ENCODE results near the gene KLHL36.

GRCh38 chr16:84673203-84673535 lies 24.9 kb downstream of the KLHL36 start:
- TF ChIP-seq, protein P1, sequence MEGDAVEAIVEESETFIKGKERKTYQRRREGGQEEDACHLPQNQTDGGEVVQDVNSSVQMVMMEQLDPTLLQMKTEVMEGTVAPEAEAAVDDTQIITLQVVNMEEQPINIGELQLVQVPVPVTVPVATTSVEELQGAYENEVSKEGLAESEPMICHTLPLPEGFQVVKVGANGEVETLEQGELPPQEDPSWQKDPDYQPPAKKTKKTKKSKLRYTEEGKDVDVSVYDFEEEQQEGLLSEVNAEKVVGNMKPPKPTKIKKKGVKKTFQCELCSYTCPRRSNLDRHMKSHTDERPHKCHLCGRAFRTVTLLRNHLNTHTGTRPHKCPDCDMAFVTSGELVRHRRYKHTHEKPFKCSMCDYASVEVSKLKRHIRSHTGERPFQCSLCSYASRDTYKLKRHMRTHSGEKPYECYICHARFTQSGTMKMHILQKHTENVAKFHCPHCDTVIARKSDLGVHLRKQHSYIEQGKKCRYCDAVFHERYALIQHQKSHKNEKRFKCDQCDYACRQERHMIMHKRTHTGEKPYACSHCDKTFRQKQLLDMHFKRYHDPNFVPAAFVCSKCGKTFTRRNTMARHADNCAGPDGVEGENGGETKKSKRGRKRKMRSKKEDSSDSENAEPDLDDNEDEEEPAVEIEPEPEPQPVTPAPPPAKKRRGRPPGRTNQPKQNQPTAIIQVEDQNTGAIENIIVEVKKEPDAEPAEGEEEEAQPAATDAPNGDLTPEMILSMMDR (IDR thresholded peaks at IDR 0.05) = no peak
- TF ChIP-seq TCF7L2 (IDR thresholded peaks at IDR 0.05; ENCODE audit: low read depth, low read length) (no peak), POLR2AphosphoS5 (IDR thresholded peaks at IDR 0.05; ENCODE audit: low read depth, low read length) (no peak)
